ENCODE data around the gene CR1.
"Not testable (repeated sequence)": the region's sequence is repeated elsewhere in the genome, so short reads cannot be mapped to it uniquely, and the experiment has no call there.

Gene CR1

DNA sequence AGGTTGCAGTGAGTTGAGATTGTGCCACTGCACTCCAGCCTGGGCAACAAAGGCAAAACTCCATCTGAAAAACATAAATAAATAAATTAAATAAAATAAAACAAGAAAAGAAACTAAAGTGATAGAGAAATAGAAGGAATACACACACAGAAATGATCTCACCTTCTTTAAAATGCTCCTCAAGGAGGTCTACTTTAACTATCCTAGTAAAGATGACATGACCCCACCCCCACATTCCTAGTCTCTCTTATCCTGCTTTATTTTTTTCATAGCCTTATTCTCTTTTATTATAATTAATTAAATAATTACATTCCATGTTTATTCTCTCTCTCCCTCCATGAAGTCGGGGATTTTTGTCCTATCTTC lies 131.0 kb downstream of the CR1 start:
- TF ChIP-seq JUND (IDR thresholded peaks at IDR 0.05; ENCODE audit: low read depth): no peak
- no peak for DNase-seq (ENCODE audit: low read depth in 1 of 2, low spot score in 1 of 2)
- in situ Hi-C loops (cut with HindIII; ENCODE audit: low pct_unique_long_range_greater_than_20kb, low sequenced_read_pairs): no loop called here

DNA sequence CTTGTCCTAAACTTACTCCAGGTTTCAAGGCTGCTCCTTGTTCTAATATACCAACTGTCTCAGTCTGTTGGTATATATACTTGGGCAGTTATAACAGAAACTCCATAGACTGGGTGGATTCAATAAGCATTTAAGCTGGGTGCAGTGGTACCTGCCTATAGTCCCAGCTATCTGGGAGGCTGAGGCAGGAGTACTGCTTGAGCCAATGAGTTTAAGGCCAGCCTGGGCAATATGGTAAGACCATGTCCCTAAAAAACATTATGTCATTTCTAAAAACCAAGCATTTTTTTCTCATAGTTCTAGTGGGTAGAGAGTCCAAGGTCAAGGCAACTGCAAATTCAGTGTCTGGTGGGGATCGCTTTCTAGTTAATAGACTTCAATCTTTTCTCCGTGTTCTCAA lies 131.5 kb downstream of the CR1 start:
- in situ Hi-C loops (cut with HindIII; ENCODE audit: low pct_unique_long_range_greater_than_20kb, low sequenced_read_pairs): no loop called here
- no peak for TF ChIP-seq JUND (IDR thresholded peaks at IDR 0.05; ENCODE audit: low read depth)
- DNase-seq (ENCODE audit: low read depth in 1 of 2, low spot score in 1 of 2): no peak

DNA sequence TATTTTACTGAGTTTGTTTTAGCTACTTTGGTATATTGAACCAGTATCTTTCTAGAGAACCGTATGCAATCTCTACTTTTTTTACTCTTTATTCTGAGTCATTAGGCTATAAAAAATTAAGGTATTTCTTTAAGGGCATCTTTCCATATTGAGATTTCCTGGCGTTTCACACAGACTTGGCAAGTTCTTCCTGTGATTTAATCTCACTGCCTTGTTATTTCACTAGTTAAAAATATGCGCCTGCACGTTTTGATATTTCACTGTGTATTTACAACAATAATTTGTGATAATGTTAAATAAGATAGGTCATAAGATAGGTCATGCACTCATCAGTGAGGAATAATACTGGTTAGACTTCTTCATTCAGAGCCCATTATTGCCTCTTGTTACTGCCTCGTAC lies 132.8 kb downstream of the CR1 start:
- no peak for DNase-seq (ENCODE audit: low read depth in 1 of 2, low spot score in 1 of 2)
- TF ChIP-seq JUND (IDR thresholded peaks at IDR 0.05; ENCODE audit: low read depth): no peak
- in situ Hi-C loops (cut with HindIII; ENCODE audit: low pct_unique_long_range_greater_than_20kb, low sequenced_read_pairs): no loop called here

DNA sequence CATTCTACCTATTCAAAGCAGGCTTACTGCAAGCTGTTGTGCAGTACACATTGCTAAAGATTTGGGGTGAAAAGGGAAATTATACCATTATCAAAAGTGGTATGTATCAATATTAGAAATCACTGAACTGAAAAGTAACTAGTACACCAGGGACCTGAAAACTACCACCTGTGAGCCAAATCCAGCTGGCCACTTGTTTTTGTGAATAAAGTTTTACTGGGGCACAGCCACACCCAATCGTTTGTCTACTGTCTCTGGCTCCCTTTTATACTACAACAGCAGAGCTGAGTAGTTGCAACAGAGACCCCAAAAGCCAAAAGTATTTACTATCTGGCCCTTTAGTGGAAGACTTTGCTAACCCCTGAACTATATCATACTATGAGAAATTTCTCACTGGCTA lies 135.2 kb downstream of the CR1 start:
- DNase-seq (ENCODE audit: low read depth in 1 of 2, low spot score in 1 of 2): no peak
- no peak for TF ChIP-seq JUND (IDR thresholded peaks at IDR 0.05; ENCODE audit: low read depth)
- in situ Hi-C loops (cut with HindIII; ENCODE audit: low pct_unique_long_range_greater_than_20kb, low sequenced_read_pairs): no loop called here

DNA sequence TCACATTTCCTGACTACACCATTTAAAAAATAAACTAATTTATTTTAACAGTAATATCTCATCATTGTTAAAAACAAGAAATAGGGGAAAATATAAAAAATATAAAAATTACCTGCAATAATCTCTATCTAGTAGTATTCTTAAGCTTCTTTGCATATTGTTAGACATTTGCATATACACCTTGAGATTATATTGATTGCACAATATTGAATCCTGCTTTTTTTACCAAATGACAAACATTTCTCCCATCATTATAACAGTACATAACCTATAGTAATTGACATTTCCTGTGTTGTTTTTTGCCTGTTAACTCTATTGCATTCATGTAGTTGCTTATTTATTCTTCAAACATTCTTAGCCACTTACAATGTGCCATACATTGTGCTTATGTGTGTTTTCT lies 137.3 kb downstream of the CR1 start:
- TF ChIP-seq JUND (IDR thresholded peaks at IDR 0.05; ENCODE audit: low read depth): no peak
- no peak for DNase-seq (ENCODE audit: low read depth in 1 of 2, low spot score in 1 of 2)
- in situ Hi-C loops (cut with HindIII; ENCODE audit: low pct_unique_long_range_greater_than_20kb, low sequenced_read_pairs): no loop called here

DNA sequence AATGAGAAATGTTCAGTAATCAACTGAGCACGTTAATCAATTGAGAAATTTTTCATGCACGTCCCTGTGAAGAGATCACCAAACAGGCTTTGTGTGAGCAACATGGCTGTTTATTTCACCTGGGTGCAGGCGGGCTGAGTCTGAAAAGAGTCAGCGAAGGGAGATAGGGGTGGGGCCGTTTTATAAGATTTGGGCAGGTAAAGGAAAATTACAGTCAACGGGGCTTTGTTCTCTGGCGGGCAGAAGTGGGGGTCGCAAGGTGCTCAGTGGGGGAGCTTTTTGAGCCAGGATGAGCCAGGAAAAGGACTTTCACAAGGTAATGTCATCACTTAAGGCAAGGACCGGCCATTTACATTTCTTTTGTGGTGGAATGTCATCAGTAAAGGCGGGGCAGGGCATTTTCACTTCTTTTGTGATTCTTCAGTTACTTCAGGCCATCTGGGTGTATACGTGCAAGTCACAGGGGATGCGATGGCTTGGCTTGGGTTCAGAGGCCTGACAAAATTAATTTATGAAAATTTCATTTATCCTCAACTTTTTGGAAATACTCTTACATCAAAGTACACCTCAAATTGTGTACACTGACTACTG lies 137.8 kb downstream of the CR1 start:
- in situ Hi-C loops (cut with HindIII; ENCODE audit: low pct_unique_long_range_greater_than_20kb, low sequenced_read_pairs); DNase-seq (ENCODE audit: low read depth in 1 of 2, low spot score in 1 of 2): not testable (repeated sequence)

DNA sequence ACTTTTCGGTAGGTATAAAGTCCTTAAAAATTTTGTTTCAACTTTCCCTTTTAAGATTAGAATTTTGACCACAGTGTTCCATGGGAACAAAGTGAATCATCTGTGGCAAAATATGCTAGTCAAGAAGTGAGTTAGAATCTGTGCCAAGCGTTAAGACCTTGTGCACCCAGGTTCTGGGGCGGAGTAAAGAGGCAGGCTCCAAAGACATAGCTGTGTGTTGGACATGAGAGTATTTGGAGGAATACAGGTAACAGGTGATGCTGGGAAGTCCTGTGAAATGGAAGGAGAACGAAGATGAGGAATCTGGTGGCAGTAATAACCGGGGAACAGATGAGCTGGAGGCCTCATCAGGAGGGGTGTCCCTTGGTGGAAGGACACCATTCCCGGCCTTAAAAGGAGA lies 138.3 kb downstream of the CR1 start:
- DNase-seq (ENCODE audit: low read depth in 1 of 2, low spot score in 1 of 2); in situ Hi-C loops (cut with HindIII; ENCODE audit: low pct_unique_long_range_greater_than_20kb, low sequenced_read_pairs): not testable (repeated sequence)

DNA sequence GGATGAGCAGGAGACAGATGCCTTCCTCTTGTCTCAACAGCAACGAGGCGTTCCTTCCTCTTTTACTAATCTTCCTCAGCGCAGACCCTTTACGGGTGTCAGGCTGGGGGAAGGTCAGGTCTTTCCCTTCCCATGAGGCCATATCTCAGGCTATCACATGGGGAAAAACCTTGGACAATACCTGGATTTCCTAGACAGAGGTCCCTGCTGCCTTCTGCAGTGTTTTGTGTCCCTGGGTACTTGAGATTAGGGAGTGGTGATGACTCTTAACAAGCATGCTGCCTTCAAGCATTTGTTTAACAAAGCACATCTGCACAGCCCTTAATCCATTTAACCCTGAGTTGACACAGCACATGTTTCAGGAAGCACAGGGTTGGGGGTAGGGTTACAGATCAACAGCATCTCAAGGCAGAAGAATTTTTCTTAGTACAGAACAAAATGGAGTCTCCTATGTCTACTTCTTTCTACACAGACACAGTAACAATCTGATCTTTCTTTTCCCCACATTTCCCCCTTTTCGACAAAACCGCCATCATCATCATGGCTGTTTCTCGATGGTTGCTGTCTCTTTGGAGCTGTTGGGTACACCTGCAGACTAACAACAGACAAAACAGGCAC lies 139.7 kb downstream of the CR1 start:
- DNase-seq (ENCODE audit: low read depth in 1 of 2, low spot score in 1 of 2); in situ Hi-C loops (cut with HindIII; ENCODE audit: low pct_unique_long_range_greater_than_20kb, low sequenced_read_pairs): not testable (repeated sequence)

DNA sequence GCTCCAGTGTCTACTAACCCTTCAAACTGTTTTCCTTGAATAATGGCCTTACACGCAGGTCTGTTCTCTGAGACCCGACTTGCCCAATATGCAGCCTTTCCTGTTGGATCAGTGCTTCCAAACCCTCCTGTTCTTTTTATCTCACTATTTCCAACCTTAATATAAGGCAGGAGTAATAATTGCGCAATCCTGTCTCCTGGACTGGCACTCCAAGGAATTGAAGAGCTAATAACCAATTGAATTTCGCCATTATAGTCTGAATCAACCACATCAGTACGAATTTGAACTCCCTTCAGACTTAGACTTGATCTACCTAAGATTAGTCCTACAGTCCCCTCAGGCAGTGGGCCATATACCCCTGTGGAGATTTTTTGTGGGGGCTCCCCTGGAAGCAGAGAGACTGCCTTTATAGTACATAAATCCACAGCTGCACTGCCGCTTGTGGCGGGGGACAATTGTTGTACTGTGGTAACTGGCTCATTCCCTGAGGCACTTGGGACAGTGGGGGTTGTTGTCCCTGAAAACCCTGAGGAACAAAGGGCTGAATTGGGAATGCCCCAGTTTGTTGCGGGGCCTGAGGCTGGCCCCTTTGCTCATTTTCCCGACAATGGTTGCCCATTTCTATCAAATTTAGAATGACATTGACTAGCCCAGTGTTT lies 142.7 kb downstream of the CR1 start:
- DNase-seq (ENCODE audit: low read depth in 1 of 2, low spot score in 1 of 2); in situ Hi-C loops (cut with HindIII; ENCODE audit: low pct_unique_long_range_greater_than_20kb, low sequenced_read_pairs): not testable (repeated sequence)

DNA sequence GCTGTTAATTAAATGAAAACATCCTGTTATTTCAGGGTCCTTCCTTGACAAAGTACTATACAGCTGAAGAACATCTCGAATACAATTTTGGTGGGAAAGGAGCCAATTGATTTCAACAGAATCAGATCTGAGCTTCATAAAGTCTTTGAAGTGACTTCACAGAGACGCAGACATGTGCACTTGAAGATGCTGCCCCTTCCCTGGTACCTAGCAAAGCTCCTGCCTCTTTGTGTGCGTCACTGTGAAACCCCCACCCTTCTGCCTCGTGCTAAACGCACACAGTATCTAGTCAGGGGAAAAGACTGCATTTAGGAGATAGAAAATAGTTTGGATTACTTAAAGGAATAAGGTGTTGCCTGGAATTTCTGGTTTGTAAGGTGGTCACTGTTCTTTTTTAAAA lies 143.4 kb downstream of the CR1 start:
- in situ Hi-C loops (cut with HindIII; ENCODE audit: low pct_unique_long_range_greater_than_20kb, low sequenced_read_pairs); DNase-seq (ENCODE audit: low read depth in 1 of 2, low spot score in 1 of 2): not testable (repeated sequence)

DNA sequence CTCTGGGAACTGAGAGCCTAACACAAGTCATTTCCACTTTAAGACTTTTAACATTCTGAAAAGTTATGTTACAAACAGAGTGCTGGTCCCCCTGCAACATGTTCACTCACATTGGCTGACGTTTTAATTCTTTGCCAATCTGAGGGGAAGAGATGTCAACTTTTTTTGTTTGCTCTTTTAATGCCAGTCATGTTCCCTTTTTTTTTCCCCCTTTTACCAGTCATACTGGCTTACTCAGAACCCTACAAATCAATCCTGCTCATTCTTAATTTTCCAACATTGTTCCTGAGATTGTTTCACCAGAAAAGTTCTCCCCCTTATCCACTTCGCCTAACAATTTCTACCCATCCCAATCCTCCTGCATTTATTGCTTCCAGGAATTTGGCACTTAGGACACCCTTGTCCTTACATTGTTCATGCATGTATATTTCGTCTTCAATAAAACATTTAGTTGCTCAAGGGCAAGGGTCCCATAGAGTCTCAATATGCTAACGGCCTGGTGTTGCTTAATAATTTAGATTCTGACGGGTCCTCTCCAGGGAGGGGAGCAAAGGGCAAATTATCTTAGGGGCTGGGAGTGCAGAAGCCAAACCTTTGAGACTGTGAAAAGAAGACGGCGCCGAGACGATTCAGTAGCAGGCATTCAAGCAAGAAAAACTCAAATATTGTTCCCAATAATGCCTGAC lies 148.4 kb downstream of the CR1 start:
- no peak for TF ChIP-seq JUND (IDR thresholded peaks at IDR 0.05; ENCODE audit: low read depth)
- in situ Hi-C loops (cut with HindIII; ENCODE audit: low pct_unique_long_range_greater_than_20kb, low sequenced_read_pairs): no loop called here
- no peak for DNase-seq (ENCODE audit: low read depth in 1 of 2, low spot score in 1 of 2)

DNA sequence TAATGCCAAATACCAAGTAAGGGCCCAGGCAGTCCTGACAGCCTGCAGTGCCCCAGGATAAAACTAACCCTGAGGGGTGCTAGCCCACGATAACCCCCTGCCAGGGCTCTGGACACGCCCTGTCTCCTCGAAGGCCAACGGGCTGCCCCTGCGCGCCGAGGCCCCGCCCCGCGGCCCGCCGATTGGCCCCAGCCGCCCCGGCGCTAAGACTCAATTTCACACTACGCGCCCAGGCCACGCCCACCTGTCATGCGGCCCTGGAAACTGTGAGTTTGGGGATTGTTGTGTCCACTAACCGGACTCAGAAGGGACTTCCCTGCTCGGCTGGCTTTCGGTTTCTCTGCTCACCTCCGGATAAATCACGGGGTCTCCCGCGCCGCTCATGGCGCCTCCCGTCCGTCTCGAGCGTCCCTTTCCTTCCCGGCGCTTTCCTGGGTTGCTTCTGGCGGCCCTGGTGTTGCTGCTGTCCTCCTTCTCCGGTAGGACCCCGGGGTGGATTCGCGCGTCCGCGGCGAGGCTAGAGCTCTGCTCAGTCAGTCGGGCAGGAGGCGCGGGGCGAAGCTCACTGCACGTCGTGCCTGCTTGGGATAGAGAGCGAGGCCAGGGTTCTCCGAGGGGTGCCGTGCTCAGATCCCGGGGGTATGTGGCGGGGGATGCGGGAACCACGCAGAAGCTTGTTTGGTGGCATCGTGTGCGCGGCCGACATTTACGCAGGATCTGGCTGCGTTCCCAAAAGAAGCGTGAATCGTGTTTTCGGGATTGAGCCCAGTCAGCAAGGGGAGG lies 149.1 kb downstream of the CR1 start, which contains the start of gene CR1L:
Gene CR1L (plus strand): TSS at position 282 of the 783 bp plus-strand sequence. CDS start 101 bp downstream, at position 383.
- DNase-seq (ENCODE audit: low read depth in 1 of 2, low spot score in 1 of 2): no peak
- TF ChIP-seq JUND (IDR thresholded peaks at IDR 0.05; ENCODE audit: low read depth): no peak
- in situ Hi-C loops (cut with HindIII; ENCODE audit: low pct_unique_long_range_greater_than_20kb, low sequenced_read_pairs): no loop called here

All from T47D (cell line).